OCI-LY3 (cell line): ENCODE measurements around the gene SLC39A5.
"Not testable (repeated sequence)": the region's sequence is repeated elsewhere in the genome, so short reads cannot be mapped to it uniquely, and the experiment has no call there.

Experiments used
- H2AFZ ChIP-seq: fragments of 200-600, 300-600 bp; shearing (Covaris generic); 2 replicates; pipeline ENCODE4 v1.6.0; 2014; ENCODE audit warnings: antibody characterized with exemption, low read depth, low read length
- H3K27ac ChIP-seq: fragments of 200-600, 300-600 bp; sonication (generic); 2 replicates; pipeline ENCODE4 v1.5.1; 2014; ENCODE audit warnings: mild to moderate bottlenecking, low read length, moderate library complexity, mixed read lengths
- H3K27me3 ChIP-seq: fragments of 200-600, 300-600 bp; sonication (generic); 2 replicates; pipeline ENCODE4 v1.6.1; 2014; ENCODE audit warnings: low read depth, low read length, mixed read lengths
- H3K36me3 ChIP-seq: fragments of 200-600, 300-600 bp; sonication (generic); replicated peaks from 2 replicates; pipeline ENCODE3; 2014; ENCODE audit warnings: low read depth, low read length, mixed read lengths
- H3K4me1 ChIP-seq: fragments of 300-600, 200-600 bp; sonication (generic); 2 replicates; pipeline ENCODE4 v1.6.1; 2014; ENCODE audit warnings: low read length, mixed read lengths
- H3K4me2 ChIP-seq: fragments of 200-600, 300-600 bp; sonication (generic); 2 replicates; pipeline ENCODE4 v1.6.1; 2014; ENCODE audit warnings: low read length, mixed read lengths
- H3K4me3 ChIP-seq: fragments of 300-600, 200-600 bp; sonication (generic); 2 replicates; pipeline ENCODE4 v1.5.1; 2014; ENCODE audit warnings: antibody characterized with exemption, mild to moderate bottlenecking, low read length, moderate library complexity
- H3K79me2 ChIP-seq: fragments of 300-600, 200-600 bp; shearing (Covaris generic); 2 replicates; pipeline ENCODE4 v1.6.1; 2014; ENCODE audit warnings: mild to moderate bottlenecking, low read length, mixed read lengths
- H3K9ac ChIP-seq: fragments of 300-600, 200-600 bp; shearing (Covaris generic); 2 replicates; pipeline ENCODE4 v1.6.0; 2014; ENCODE audit warnings: mild to moderate bottlenecking, low read length, moderate library complexity
- H3K9me3 ChIP-seq: fragments of 200-600, 300-600 bp; shearing (Covaris generic); 2 replicates; pipeline ENCODE4 v1.6.1; 2014; ENCODE audit warnings: low read length, mixed read lengths; ENCODE audit not compliant: insufficient read depth
- H4K20me1 ChIP-seq: fragments of 200-600, 300-600 bp; sonication (generic); 2 replicates; pipeline ENCODE4 v1.6.1; 2016; ENCODE audit warnings: low read length, mixed read lengths; ENCODE audit not compliant: insufficient read depth
- EZH2phosphoT487 ChIP-seq: fragments of 200-600 bp; shearing (Covaris generic); IDR thresholded peaks from 2 replicates; pipeline ENCODE4 v1.6.1; 2018; ENCODE audit warnings: antibody characterized with exemption, mixed run types, low read depth
- TF ChIP-seq, protein P1 (sequence below): fragments of 200-600, 300-600 bp; sonication (generic); IDR thresholded peaks from 2 replicates; pipeline ENCODE4 v1.5.1; 2014; ENCODE audit warnings: antibody characterized with exemption, low read length, low read depth

SLC39A5 gene

GRCh38 chr12:56193025-56193578 lies 36.7 kb upstream of the SLC39A5 start:
- Histone ChIP-seq H3K9me3 (no peaks in the 10 kb centered on the region), H3K4me3 (peak overlapping the region; percentile 11; the same call in 1 of the 2 replicates), H3K9ac (0 out of 2 replicates have a peak overlapping the region, but pooled peaks have one; percentile 9), H2AFZ (peak overlapping the region; percentile 95), H3K27ac (no peak overlapping the region), H3K4me2 (peak overlapping the region; percentile 44), H4K20me1 (peaks cover under 1% of the 10 kb centered on the region; the same call in 1 of the 2 replicates), H3K4me1 (peaks cover 12% of the 10 kb centered on the region), H3K27me3 (no peaks in the 10 kb centered on the region), H3K36me3 (no peaks in the 10 kb centered on the region), H3K79me2 (peaks cover 11% of the 10 kb centered on the region)
- TF ChIP-seq, protein P1, sequence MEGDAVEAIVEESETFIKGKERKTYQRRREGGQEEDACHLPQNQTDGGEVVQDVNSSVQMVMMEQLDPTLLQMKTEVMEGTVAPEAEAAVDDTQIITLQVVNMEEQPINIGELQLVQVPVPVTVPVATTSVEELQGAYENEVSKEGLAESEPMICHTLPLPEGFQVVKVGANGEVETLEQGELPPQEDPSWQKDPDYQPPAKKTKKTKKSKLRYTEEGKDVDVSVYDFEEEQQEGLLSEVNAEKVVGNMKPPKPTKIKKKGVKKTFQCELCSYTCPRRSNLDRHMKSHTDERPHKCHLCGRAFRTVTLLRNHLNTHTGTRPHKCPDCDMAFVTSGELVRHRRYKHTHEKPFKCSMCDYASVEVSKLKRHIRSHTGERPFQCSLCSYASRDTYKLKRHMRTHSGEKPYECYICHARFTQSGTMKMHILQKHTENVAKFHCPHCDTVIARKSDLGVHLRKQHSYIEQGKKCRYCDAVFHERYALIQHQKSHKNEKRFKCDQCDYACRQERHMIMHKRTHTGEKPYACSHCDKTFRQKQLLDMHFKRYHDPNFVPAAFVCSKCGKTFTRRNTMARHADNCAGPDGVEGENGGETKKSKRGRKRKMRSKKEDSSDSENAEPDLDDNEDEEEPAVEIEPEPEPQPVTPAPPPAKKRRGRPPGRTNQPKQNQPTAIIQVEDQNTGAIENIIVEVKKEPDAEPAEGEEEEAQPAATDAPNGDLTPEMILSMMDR: peak; percentile 90
- no peak for TF ChIP-seq EZH2phosphoT487

DNA sequence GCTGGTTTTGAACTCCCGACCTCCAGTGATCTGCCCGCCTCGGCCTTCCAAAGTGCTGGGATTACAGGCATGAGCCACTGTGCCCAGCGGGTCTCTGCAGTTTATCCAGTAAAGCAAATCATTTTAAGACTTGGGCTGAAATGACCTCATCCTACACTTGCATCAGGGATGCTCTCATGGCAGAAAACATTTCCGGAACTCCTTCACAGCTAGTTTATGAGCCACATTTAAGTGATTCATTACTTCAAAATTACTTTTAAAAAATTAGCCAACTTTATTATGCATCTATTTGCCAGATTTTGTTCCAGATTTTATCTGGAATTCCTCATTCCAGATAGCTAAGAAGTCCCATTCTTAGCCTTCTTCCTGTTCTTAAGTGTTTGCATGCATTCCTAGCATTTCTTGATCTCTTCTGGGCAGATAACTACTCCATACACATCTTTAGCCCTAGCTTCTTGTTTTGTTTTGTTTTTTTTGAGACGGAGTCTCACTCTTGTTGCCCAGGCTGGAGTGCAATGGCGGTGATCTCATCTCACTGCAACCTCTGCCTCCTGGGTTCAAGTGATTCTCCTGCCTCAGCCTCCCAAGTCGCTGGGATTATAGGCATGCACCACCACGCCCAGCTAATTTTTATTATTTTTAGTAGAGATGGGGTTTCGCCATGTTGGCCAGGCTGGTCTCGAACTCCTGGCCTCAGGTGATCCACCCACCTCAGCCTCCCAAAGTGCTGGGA lies 32.9 kb upstream of the SLC39A5 start:
- H3K4me2 ChIP-seq, H3K27ac ChIP-seq, H3K36me3 ChIP-seq, H3K9me3 ChIP-seq, H2AFZ ChIP-seq, H3K4me1 ChIP-seq, H3K4me3 ChIP-seq, H3K79me2 ChIP-seq, H3K27me3 ChIP-seq, H4K20me1 ChIP-seq, H3K9ac ChIP-seq: not testable (repeated sequence)

- Histone ChIP-seq H3K27ac (no peak overlapping the region), H4K20me1 (no peaks in the 10 kb centered on the region), H3K9me3 (no peaks in the 10 kb centered on the region), H3K4me1 (peaks cover 4% of the 10 kb centered on the region; the same call in 1 of the 2 replicates), H3K36me3 (no peaks in the 10 kb centered on the region), H3K9ac (no peak overlapping the region), H3K4me2 (no peak overlapping the region), H3K27me3 (no peaks in the 10 kb centered on the region), H3K4me3 (no peak overlapping the region), H2AFZ (no peak overlapping the region), H3K79me2 (no peaks in the 10 kb centered on the region)
- no peak for TF ChIP-seq EZH2phosphoT487
- TF ChIP-seq, protein P1: no peak
Measured at GRCh38 chr12:56197921-56198635, 31.8 kb upstream of the SLC39A5 start.

- TF ChIP-seq, protein P1: no peak
- no peak for TF ChIP-seq EZH2phosphoT487
- Histone ChIP-seq H3K36me3 (no peaks in the 10 kb centered on the region), H3K27ac (no peak overlapping the region), H3K9me3 (no peaks in the 10 kb centered on the region), H3K27me3 (no peaks in the 10 kb centered on the region), H2AFZ (no peak overlapping the region), H3K79me2 (no peaks in the 10 kb centered on the region), H3K9ac (no peak overlapping the region), H3K4me2 (no peak overlapping the region), H4K20me1 (no peaks in the 10 kb centered on the region), H3K4me3 (no peak overlapping the region), H3K4me1 (no peaks in the 10 kb centered on the region)
Measured at GRCh38 chr12:56198836-56199235, 31.0 kb upstream of the SLC39A5 start.
